RCC 7860 (cell line): Measurements from ENCODE around the gene TECPR2.
"Not testable (repeated sequence)": the region's sequence is repeated elsewhere in the genome, so short reads cannot be mapped to it uniquely, and the experiment has no call there.

ENCODE experiments used
- DNase-seq: peaks from one replicate; pipeline ENCODE4 v3.0.0-alpha.2; 2015; ENCODE audit warnings: low spot score
- FAIRE-seq: peaks from 2 replicates; lab custom pipeline; 2012; peaks lifted over from hg19 to GRCh38; lab: Jason Lieb, UNC

Gene TECPR2

GRCh38 chr14:102362545-102363181 is at the start of gene TECPR2, which contains the start of gene CINP:
TSS of gene TECPR2 (plus strand) at chr14:102362941. CDS start at chr14:102376722, 13,781 bp downstream.
TSS of gene CINP (minus strand) at chr14:102362890. CDS start at chr14:102362851, 39 bp downstream.
- DNase-seq, result peak; percentile 72
- no peak for FAIRE-seq

GRCh38 chr14:102314242-102315011 is 48.3 kb upstream of the TECPR2 start:
- DNase-seq (peak; percentile 50), FAIRE-seq (no peak)

- no peak for DNase-seq
- no peak for FAIRE-seq
Measured at GRCh38 chr14:102315121-102315520, 47.6 kb upstream of the TECPR2 start.

- DNase-seq, result no peak
- FAIRE-seq, result no peak
Measured at GRCh38 chr14:102316338-102316742, 46.4 kb upstream of the TECPR2 start.

DNA sequence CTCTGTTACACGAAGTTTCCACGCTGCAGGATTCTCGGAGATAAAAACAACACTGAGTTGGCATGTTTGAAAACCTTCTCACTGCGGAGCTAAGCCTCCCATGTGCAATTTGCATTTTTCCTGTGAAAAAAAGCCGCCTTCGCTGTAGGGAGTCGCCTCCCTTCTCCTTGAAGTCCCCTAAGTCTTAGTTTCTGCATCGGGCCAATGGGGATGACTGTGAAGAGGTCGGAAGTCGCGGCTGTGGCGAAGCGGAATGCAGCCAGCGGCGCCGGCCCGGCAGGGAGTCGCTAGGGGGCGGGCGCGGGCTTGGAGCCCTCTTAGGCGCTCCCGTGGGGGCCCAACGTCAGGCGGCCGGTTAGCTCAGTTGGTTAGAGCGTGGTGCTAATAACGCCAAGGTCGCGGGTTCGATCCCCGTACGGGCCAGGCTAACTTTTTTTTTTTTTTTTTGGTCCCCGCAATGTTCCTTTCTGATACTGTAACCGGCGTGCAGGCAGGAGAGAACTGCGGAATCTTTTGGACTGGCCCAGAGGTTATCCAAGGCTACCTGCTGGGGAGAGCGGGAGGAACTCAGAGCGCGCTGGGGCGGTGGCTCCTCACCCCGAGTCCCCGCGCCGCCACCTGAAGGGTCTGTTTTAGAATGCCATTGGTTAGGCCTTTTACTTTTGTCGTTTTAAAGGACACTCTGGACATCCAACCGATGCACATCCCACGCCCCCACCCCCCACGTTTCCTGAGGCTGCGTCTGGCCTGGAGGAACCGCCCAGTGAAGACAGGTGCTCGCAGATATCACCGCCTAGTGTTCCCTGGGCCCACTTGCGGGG is 45.8 kb upstream of the TECPR2 start:
- peak; percentile 81 for DNase-seq
- no peak for FAIRE-seq

GRCh38 chr14:102317564-102318248 is 45.0 kb upstream of the TECPR2 start:
- DNase-seq (no peak), FAIRE-seq (no peak)

DNA sequence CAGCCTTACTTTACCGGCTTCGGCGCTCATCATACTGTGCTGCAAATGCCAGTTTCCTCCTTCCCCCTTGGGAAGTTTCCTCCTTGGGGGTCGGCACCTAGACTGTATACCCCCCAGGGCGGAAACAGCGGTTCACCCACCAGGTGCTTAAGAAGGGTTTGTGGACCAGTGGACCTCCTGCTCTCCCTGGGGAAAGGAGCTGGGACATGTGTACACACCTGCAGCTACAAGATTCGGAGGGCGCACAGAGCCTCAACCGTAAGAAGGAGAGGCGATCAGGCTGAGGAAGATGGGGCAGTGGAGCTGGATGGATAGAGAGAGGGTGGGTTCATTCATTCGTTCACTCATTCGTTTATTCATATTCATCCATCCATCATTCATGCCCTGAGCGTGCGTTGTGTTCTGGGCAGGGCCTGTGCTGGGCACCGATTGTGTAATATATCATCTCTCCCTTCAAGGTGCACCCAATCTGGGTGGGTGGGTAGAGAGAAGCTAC is 43.9 kb upstream of the TECPR2 start:
- FAIRE-seq, result no peak
- no peak for DNase-seq

DNA sequence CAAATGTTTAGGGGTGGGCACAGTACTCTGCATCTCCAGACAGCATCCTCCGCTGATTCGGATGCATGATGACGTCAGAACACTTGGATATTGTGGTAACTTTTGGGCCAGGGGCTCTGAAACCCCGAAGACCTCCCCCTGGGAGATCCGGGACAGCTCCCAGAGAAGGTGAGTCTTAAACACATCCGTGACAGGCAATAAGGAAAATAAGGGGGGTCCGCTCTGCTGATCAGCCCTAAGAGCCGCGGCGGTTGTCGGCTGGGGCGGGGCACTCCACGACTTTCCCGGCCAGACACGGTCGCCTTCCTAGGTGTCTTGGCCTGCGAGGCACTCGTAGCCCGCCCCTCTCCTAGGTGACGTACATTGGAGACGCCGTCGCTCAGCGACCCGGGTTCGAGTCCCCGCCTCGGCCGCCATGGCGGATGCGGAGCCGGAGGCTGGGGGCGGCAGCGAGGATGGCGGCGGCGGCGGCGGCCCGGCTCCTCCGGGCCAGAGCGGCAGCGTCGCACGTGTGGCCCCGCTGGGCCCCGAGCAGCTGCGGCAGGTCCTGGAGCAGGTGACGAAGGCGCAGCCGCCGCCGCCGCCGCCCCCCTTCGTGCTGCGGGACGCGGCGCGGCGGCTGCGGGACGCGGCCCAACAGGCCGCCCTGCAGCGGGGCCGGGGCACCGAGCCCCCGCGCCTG is 43.2 kb upstream of the TECPR2 start, which contains the start of gene ZNF839:
TSS of gene ZNF839 (plus strand) at position 396 of the 682 bp plus-strand sequence. CDS start at position 416, 20 bp downstream.
- FAIRE-seq, result no peak
- DNase-seq, result peak; percentile 80

GRCh38 chr14:102320033-102320660 is 42.6 kb upstream of the TECPR2 start:
- FAIRE-seq (no peak), DNase-seq (peak; percentile 8)

GRCh38 chr14:102320671-102321455 is 41.9 kb upstream of the TECPR2 start:
- no peak for DNase-seq
- no peak for FAIRE-seq

DNA sequence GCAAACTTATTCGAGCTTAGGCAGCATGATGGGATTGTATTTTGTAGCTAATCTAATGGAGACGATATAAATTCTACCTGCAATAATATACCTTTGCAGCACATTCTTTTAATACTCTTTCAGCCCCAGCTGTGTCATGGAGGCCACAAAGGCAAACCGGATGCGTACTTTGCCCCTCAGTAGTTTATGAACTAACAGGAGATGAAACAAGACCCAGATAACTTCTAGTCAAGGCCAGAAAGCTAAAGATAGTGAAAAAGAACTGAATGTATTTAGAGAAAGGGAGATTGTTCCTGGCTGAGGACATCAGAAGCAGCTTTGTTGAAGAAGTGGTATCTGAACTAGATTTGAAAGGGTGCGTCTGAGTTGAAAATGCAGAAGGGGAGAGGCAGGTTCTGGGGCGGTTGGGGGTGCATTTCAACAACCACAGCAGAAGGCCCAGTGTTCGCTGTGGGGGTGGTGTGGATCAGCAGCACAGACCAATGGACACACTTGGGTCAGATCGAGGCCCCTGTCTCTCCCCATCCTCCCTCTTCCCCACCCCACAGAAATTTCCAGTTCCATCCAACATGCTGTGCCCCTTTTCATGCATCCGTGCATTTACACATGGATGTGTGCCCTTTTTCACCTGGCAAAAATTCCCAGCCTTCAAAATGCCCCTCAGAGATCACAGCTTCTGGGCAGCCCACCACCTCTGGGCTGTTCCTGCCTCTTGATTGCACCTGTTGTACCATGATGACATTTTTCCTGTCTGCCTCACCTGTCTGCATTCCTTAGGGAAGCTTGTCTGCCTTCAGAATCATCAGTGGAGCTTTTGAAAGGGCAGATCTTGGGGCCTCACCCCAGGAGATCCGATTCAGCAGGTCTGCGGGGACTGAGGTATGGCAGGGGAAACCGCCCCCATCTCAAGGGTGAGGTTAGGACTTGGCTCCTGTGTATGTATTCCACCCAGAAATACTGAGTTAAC is 41.0 kb upstream of the TECPR2 start:
- FAIRE-seq, result no peak
- DNase-seq, result no peak

DNA sequence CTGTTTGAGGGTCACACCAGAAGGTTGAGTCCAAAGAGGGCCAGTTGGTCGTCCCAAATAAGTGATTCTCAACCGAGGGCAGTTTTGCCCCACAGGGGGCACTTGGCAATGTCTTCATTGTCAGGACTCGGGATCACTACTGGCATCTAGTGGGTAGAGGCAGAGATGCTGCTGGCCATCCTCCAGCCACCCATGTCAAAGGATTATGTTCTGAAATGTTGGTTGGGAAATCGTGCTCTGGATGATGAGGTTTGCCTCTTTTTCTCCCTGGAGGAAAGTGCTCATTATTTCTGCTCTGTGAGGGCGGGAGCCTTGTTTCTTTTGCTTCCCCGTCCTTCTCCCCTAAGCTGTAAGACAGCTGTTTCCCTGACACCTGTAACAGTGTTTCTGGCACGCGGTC is 39.6 kb upstream of the TECPR2 start:
- DNase-seq (peak; percentile 50), FAIRE-seq (peak; percentile 34)

- no peak for DNase-seq
Measured at GRCh38 chr14:102325791-102326345, 36.9 kb upstream of the TECPR2 start.

GRCh38 chr14:102326583-102326982 is 36.2 kb upstream of the TECPR2 start:
- DNase-seq (no peak), FAIRE-seq (no peak)

More at GRCh38 chr14:102325791-102326345, 36.9 kb upstream of the TECPR2 start:
- no peak for FAIRE-seq

GRCh38 chr14:102329381-102329780 is 33.4 kb upstream of the TECPR2 start:
- not testable (repeated sequence) for DNase-seq, FAIRE-seq

- FAIRE-seq (no peak), DNase-seq (no peak)
Measured at GRCh38 chr14:102330806-102331205, 31.9 kb upstream of the TECPR2 start.

DNA sequence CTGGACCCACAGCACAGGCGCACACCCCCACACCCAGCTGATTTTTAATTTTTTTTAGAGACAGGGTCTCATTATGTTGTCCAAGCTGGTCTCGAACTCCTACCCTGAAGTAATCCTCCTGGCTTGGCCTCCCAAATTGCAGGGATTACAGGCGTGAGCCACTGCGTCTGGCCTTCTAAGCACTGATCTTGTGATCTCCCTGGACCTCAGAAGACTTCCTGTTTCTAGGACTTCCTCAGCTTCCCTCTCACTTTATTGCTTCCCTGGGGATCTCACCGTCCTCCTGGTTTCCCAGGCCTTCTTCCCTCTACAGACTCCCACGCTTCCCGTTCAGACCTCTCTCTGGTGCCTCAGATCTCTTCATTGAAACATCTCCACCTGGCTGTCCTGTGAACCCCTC is 29.4 kb upstream of the TECPR2 start:
- FAIRE-seq, result no peak

More for the DNA sequence above, 29.4 kb upstream of the TECPR2 start:
- DNase-seq, result no peak
